ENCODE measurements around the gene TNPO2. TPM values are rescaled to one million over a fixed set of nuclear protein-coding genes. Genes with fewer than 3 reads are reported as not detected.

Gene TNPO2
- total and polyA plus RNA-seq, 2 of the 13 experiments (the other 11 are each of a cell fraction or from before 2014, with no cell fraction given) = 31.7 to 61.0 TPM

DNA sequence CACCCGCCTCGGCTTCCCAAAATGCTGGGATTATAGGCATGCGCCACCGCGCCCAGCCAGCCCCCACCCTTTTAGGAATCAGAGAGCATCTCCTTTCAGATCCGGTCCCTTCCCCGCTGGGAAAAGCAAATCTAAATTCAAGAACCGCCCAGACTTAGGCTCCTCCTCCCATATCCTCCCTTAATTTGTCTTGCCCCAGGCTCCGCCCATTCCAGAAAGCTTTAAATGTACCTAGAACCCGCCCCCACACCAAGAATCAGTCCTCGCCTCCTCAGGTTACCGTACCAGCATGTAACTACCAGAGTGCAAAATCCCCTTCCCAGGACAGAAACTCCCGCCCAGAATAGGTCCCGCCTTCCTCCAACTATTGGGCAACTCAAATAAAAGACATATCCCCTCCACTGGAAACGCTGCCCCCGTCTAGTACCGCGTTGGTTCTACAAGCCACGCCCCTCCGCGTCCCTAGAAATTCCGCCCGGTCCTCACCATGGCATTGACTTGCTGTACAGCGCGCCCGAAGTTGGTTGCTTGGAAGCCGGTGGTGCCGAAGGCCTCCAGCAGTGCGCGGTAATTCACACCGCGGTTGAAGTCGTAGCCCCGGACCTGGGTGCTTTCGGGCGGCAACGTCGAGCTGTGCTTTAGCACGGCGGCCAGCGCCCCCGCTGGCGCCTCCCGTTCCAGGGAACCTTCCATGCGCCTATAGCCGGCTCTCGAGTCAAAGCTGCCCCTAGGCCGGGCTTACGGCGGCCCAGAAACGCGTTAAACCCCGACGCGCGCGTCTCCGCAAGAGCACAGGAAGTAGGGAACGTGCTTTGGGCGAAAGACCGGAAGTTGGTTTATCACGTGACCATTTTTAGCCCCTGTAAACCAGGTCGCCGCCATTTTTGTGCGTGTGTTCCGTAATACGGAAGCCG lies 42.4 kb downstream of the TNPO2 start, which contains the start of gene DHPS (continued):
- TF ChIP-seq, protein P1, sequence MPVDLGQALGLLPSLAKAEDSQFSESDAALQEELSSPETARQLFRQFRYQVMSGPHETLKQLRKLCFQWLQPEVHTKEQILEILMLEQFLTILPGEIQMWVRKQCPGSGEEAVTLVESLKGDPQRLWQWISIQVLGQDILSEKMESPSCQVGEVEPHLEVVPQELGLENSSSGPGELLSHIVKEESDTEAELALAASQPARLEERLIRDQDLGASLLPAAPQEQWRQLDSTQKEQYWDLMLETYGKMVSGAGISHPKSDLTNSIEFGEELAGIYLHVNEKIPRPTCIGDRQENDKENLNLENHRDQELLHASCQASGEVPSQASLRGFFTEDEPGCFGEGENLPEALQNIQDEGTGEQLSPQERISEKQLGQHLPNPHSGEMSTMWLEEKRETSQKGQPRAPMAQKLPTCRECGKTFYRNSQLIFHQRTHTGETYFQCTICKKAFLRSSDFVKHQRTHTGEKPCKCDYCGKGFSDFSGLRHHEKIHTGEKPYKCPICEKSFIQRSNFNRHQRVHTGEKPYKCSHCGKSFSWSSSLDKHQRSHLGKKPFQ (CRISPR knock-in tag; IDR thresholded peaks at IDR 0.05; ENCODE audit: insufficient replicate concordance) = no peak
- TF ChIP-seq, protein P2, sequence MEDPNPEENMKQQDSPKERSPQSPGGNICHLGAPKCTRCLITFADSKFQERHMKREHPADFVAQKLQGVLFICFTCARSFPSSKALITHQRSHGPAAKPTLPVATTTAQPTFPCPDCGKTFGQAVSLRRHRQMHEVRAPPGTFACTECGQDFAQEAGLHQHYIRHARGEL (CRISPR knock-in tag; IDR thresholded peaks at IDR 0.05) = no peak
- TF ChIP-seq ZNF780A (CRISPR knock-in tag; IDR thresholded peaks at IDR 0.05) (no peak), ZNF747 (CRISPR knock-in tag; IDR thresholded peaks at IDR 0.05; ENCODE audit: borderline replicate concordance) (peak; percentile 82; the same call in 1 of the 2 replicates), JUNB (CRISPR knock-in tag; IDR thresholded peaks at IDR 0.05; ENCODE audit: borderline replicate concordance) (peak; percentile 54), ZNF101 (CRISPR knock-in tag; IDR thresholded peaks at IDR 0.05; ENCODE audit: borderline replicate concordance, low read depth) (no peak), CEBPG (CRISPR knock-in tag; IDR thresholded peaks at IDR 0.05) (peak; percentile 91), SATB2 (CRISPR knock-in tag; IDR thresholded peaks at IDR 0.05) (no peak), ZNF703 (CRISPR knock-in tag; IDR thresholded peaks at IDR 0.05; ENCODE audit: borderline replicate concordance) (peak; percentile 74; the same call in 1 of the 2 replicates), PPARG (CRISPR knock-in tag; conservative IDR thresholded peaks at IDR 0.05) (0 out of 2 replicates have a peak, but pooled peaks have one; percentile 17), BRD4 (CRISPR knock-in tag; IDR thresholded peaks at IDR 0.05) (no peak), YEATS2 (CRISPR knock-in tag; IDR thresholded peaks at IDR 0.05; ENCODE audit: borderline replicate concordance) (peak; percentile 81; the same call in 1 of the 2 replicates), SRY (CRISPR knock-in tag; IDR thresholded peaks at IDR 0.05) (peak; percentile 86; the same call in 1 of the 2 replicates), TCF7L2 (IDR thresholded peaks at IDR 0.05; ENCODE audit: low read depth, low read length) (no peak), REST (IDR thresholded peaks at IDR 0.05; ENCODE audit: borderline replicate concordance in 1 of 2, low read depth in 1 of 2, low read length in 2 of 2) (no peak), ELF3 (CRISPR knock-in tag; IDR thresholded peaks at IDR 0.05) (peak; percentile 36; the same call in 1 of the 2 replicates), ZFX (CRISPR knock-in tag; IDR thresholded peaks at IDR 0.05; ENCODE audit: low read depth) (peak; percentile 89), ZBTB46 (CRISPR knock-in tag; IDR thresholded peaks at IDR 0.05; ENCODE audit: borderline replicate concordance) (no peak)
- TF ChIP-seq, protein P3, sequence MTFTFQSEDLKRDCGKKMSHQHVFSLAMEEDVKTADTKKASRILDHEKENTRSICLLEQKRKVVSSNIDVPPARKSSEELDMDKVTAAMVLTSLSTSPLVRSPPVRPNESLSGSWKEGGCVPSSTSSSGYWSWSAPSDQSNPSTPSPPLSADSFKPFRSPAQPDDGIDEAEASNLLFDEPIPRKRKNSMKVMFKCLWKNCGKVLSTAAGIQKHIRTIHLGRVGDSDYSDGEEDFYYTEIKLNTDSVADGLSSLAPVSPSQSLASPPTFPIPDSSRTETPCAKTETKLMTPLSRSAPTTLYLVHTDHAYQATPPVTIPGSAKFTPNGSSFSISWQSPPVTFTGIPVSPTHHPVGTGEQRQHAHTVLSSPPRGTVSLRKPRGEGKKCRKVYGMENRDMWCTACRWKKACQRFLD (CRISPR knock-in tag; IDR thresholded peaks at IDR 0.05; ENCODE audit: borderline replicate concordance) = peak; percentile 71; the same call in 1 of the 2 replicates
